Stimulated activated CD4-positive, alpha-beta T cell treated with anti-CD3 and anti-CD28 coated beads, TNF-alpha, amount 100 ng/mL, for 1 hour (primary cell): ENCODE data around the gene ST3GAL3.
"Not testable (repeated sequence)": the region's sequence is repeated elsewhere in the genome, so short reads cannot be mapped to it uniquely, and the experiment has no call there.

ENCODE experiments used
- DNase-seq, 3 donors: peaks; one replicate each; pipeline ENCODE4 v3.0.0-alpha.2; 2020; ENCODE audit warnings: low read depth in 3 of 3, low spot score in 1 of 3

ST3GAL3 gene

DNA sequence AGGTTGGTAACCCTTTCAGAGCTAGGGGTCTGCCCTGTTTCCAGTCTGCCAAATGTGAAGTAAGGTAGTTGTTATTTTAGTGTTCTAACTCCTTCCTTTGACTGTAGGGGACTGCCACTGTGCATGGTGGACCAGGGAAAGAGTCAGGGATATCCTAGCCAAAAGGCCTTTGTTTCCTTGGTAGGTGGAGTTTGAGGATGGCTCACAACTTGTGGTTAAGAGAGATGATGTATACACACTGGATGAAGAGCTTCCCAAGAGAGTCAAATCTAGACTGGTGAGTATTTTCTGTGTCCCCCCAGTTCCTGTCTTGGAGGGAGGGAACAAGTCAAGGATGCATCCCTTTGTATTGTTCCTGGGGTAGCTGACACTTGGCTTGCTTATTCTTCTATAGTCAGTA, 3.5 kb upstream of the ST3GAL3 start:
- DNase-seq: no peak

DNA sequence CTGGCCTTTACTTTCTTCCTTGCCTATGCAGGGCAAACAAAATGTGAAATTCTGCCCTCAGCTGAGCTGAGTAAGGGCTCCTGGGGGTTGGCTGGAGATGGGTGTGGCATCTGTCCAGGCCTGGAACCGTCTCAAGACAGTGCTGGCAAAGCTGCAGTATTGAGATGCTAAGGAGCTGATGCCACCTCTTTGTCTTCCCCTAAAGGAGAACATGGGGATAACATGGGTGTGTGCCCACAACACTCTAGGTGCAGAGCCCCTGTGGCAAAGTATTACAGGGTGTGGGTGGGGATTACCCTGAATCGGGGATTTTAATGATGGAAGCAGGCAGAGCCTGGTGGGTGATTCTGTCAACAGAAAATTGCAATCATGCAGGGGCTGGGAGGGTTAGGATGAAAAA, 2.5 kb upstream of the ST3GAL3 start:
- DNase-seq: no peak

DNA sequence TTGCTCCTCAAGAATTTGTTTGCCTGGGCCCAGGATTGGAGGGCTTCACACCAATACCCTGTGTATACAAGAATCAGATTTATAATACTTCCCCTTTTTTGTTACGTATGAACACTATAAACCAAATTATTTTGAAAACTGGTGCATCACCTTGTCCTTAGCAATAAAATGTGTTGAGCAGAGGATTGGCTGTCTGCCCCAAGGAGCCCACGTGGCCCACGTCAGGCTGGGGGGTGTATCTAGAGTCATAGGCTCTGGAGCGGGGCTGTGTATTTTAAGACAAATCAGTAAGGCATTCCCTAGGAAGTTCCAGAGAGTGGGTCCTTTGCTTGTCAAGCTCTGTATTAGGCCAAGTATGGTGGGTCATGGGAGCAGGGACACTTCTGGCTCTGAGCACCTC, 2.0 kb upstream of the ST3GAL3 start:
- no peak for DNase-seq

DNA sequence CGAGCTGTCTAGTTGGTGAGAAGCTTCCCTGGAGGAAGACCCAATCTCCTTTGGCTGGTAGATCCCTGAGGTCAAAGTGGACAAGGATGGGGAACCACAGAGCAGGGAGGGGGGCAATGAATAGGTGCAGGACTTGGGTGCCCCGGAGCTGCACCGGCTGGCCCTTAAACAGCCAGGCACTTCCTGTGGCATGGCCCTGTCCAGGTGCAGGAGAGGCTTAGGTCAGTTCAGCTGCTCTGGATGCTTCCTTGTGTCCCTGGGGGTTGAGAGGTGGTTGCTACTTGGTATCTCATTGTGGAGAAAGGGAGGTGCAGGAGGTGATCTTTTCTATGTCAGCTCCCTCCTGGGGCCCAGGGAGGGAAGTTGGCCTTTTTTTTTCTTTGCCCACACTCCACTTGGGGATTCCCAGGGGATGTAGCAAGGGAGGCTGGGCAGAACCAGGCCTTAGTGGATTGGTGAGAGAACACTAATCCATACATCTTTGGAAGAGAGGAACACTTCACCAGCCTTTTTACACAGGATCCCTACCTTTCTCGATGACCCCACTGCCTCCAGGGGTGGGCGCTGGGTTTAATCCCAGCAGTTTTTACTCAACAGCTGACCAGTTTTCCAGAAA, 1.2 kb upstream of the ST3GAL3 start:
- DNase-seq: no peak

DNA sequence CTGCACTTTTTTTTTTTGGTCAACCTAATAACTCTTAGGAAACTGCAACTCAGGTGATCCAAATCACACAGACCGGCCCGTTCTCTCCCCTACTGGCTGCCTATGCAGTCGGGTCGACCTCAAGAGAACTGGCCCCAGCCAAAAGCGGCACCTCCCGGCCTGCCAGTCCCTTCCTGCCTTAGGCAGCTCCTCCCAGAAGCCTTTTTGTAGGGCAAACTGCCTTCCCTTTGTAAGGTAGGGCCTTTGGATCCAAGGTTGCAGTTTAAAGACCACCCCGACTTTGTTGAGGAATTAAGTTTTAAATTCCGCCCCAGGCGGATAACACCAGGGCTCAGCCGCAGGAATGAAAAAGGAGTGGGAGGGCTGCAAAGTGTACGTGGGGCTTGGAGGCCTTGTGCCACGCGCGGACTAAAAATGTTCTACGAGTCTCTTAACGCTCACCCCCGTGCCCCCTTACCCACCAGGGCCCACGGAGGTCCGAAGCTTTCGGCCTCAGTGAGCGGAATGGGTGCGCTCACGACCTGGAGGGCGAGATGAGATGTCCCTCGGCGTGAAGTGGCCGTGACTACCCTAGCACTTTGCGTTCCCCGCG, 642 bp upstream of the ST3GAL3 start:
- DNase-seq: no peak

DNA sequence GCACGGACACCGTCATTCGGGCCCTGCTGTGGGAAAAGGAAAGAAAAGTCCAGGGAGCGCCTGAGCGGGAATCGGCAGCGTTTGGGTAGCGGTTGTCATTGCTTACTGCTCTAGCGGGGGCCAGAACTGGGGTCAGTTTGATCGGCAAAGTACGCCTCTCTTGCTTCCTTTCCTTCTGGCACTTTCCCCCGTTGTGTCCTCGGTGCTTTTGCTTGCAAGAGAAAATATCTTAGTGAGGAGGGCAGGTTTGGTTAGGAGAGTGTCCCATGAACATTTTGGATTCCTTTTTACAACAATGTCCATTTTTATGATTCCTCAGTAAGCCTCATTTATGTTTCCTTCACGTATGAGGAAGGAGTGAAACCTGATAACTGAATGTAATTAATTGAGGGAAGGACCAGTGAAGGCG, 670 bp downstream of the ST3GAL3 start:
- no peak for DNase-seq

DNA sequence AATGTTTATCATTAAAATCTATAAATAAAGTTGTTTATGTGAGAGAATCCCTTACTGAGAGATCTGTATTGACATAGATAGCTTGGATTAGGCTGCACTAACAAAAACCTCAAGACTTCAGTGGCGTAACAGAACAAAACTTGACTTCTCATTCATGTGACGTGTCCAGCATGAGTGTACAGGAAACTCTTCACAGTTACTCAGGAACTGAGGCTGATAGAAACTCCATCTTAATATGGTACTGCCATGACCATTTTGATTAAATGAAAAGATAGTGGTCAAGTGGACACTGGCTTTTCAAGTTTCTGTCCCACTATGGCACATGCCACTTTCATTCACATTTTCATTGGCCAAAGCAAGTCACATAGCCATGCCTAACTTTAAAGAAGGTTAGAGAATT, 3.7 kb downstream of the ST3GAL3 start:
- DNase-seq: no peak

DNA sequence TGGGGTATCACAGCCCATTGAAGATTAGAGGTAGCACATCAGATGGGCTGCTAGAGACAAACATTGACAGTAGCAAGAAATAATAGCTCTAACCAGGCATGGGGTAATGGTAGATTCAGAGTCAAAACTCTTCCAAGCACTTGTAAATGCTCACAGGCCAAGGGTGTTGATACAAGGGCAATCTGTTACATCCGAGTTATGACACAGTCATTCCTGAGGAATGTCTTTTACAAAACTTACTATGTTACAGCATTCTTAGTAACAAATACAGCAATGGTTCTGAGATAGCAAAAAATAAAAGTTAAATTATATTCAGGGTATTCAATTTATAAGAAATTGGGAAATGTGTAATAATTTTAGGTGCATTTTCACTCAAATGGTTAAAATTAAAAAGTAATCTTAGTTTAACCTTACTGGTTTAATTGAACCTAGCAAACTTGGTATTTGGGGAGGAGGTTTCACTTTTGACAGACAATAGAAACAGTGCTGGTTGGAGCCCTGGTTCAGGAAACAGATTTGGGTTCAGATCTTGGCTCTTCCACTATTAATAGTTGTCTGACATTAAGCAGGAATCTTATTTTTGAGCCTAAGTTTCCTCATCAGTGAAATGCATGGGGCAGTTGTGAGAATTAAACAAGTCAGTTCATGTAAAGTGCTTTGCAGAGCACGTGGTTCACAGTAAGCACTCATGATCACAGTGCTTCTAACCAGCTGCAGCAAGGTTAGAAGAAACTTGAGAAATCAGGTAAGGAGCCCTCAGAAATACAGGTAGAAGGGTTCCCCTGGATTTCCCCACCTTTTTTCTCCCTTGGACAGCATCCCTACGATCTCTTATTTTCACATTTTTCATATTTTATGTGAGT, 4.4 kb downstream of the ST3GAL3 start:
- DNase-seq: no peak

DNA sequence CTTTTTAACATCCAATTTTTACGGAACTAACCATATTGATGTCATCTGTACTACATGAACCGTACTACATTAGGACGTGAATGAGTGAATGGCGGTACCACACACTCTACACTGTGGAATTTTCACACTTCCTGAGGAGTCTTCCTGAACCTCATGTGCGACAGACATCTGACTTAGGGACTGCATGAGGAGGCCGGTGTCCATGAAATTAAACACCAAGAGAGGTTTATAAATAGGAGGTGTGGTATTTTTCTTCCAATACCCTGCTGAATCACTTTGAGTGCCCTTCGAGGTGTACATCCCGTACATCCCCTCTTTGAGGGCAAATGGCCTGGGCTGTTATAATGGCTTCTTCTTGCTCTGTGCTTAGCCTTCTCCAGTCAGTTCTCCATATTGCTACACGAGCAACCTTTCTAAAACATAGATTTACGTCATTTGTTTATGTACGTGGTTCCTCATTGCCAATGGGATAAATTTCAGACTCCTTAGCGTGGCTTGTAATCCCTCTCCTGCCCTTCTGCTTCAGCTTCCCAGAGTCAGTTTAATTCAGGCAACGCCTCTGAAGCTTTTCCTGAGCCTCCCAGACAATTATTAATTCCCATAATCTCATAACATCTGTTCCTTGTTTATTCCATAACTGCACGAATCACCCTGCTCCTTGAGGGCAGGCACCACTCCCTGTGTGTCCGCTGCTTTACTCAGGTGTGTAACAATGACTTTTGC, 9.4 kb downstream of the ST3GAL3 start:
- no peak for DNase-seq

DNA sequence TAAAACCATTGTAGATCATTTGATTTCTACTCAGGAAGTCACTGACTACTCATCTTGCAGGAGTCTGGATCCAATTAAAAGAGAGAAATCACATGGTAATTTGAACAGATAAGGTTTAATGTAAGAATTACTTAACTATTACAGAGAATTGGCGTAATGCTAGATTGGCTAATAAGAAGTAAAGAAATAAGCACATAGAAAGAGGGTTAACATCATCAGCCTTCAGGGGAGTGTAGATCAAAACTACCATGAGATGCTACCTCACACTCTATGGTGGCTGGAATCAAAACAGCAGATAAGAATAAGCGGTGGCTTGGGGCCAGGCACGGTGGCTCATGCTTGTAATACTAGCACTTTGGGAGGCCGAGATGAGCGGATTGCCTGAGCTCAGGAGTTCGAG, 11.7 kb downstream of the ST3GAL3 start:
- no peak for DNase-seq

DNA sequence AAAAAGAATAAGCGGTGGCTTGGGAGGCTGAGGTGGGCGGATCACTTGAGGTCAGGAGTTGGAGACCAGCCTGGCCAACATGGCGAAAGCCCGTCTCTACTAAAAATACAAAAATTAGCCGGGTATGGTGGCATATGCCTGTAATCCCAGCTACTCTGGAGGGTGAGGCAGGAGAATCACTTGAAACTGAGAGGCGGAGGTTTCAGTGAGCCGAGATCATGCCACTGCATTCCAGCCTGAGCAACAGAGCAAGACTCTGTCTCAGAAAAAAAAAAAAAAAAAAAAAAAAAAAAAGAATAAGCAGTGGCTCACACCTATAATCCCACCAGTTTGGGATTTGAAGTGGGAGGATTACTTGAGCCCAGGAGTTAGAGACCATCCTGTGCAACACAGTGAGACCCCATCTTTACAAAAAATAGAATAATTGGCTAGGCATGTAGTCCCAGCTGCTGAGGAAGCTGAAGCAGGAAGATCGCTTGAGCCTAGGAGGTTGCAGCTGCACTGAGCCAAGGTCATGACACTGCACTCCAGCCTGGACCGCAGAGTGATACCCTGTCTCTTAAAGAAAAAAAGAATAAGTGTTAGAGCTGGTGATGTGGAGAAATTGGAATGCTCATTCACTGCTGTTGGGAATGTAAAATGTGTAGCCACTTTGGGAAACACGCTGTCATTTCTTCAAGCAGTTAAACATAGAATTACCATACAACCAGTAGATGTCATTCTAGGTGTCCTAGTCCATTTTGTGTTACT, 12.5 kb downstream of the ST3GAL3 start:
- not testable (repeated sequence) for DNase-seq

DNA sequence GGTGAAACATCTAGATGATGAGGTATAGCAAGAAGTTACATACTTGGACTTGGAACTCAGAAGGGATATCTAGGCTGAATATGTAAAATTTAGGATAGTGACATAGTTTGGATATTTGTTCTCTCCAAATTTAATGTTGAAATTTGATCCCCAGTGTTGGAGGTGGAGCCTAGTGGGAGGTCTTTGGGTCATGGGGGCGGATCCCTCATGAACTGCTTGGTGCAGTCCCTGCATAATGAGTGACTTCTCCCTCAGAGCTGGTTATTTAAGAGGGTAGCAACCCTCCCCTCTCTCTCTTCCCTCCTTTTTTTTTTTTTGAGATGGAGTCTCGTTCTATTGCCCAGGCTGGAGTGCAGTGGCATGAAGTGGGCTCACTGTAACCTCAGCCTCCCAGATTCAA, 15.5 kb downstream of the ST3GAL3 start:
- DNase-seq: no peak

DNA sequence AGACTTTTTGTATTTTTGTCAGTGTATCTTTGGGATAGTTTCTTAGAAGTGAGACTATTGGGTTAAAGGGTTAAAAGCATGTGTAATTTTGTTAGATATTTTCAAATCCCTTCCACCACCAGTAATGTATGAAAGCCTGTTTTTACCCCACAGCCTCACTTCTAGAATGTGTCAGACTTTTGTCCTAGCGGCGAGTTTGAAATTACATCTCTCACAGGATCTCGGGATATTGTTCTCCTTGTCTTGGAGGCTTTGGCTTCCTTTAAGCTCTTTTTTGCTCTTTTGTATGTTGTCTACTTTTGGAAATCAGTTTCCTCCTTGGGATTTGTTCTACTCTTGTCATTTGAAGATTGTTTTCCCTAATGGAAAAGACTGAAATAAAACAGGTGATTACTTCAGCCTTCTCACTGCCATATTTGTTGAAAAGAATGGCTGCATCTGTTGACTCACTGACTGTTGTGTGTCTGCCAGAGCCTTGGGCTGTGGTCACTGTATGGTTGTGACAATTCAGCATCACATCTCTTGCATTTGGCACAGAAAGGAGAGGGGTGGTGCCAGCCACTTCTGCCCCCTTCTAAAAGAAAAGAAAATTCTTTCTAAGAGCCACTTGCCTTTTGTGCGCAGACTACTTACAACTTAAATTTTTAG, 22.6 kb downstream of the ST3GAL3 start:
- no peak for DNase-seq

DNA sequence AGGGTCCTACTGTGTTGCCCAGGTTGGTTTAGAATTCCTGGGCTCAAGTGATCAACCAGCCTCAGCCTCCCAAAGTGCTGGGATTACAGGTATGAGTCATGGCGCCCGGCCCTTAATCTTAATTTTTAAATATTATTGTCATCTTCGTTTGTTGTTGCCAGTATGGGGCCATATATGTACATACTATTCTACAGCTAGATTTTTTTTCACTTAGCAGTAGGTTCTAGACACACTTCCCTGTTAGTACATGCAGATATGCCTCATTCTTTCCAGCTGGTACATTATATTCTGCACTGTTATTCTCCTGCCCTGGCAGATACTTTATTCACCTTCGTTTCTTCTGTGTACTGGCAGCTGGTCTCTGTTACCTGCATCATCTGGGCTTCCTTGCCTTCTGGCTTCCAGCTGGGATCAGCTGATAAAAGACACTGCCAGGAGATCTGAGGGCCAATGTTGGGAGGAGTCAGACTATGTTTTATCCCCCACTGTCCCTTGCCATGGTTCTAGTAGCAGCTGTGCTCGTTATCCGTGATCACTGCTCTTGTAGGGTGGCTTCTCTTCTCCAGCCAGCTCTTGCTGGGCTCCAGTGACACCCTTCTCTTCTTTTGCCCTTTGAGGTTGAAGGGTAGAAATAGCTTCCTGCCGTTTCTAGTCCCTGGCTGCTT, 24.7 kb downstream of the ST3GAL3 start:
- no peak for DNase-seq

DNA sequence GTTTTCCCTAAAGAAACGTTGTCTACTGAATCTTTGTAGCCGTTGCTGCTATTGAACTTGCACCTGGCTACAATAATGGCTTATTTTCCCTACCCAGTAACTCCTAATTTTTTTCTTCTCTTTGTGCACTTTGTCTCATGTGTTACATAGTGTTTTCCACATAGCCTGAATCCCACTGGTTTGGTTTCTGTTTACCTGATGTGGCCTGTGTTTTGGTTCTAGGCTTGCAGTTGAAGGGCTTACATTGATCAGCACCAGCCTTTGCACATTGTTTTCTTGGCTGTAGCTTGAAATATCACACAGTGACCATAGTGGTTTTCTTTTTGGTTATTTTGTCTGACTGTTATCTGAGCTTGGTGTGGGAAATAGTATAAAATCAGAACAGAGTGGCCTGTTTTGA, 29.5 kb downstream of the ST3GAL3 start:
- DNase-seq: no peak

DNA sequence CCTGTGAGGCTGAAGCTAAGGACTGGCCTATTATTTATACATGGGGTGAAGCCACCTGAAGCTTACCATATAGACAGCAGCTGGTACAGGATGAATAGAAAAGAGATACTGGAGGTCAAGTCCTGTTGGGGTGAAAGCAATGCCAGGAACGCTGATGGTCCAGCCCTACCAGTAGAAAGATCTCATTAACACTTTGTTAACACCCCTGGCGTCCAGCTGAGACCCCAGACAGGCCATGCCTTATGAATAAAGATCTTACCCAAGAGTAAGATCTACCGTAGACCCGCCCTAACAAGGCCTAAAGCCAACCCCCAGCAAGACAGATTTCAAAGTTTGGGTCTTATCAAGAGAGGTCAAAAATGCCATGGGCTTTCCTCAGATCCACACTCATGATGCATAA, 34.7 kb downstream of the ST3GAL3 start:
- DNase-seq: no peak

DNA sequence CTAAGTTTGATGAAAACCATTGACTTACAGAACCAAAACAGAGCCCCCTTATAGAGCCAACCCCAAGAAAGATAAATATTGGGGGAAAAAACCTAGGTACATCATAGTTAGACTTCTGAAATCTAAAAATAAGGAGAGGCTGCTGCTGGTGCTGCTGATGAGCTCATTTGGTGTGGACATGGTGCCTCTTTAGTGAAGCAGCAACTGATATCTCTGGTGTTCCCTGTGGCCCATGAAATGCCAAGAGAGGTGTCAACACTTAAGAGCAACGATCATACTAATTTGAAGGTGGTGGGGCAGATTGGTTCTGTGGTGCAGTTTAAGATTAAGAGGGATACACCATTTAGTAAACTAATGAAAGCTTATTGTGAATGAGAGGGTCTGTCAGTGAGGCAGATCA, 35.9 kb downstream of the ST3GAL3 start:
- DNase-seq: no peak

DNA sequence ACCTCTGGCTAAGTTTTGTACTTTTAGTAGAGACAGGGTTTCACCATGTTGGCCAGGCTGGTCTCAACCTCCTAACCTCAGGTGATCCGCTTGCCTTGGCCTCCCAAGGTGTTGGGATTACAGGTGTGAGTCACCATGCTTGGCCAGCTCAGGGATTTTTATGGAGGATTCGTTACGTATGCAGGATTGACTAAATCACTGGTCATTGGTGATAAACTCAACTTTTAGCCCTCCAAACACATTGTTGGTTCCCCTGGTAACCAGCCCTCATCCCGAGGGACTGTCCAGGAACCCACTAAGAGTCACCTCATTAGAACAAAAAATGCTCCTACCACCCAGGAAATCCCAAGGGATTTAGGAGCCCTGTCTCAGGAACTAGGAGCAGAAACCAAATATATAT, 40.4 kb downstream of the ST3GAL3 start:
- no peak for DNase-seq

DNA sequence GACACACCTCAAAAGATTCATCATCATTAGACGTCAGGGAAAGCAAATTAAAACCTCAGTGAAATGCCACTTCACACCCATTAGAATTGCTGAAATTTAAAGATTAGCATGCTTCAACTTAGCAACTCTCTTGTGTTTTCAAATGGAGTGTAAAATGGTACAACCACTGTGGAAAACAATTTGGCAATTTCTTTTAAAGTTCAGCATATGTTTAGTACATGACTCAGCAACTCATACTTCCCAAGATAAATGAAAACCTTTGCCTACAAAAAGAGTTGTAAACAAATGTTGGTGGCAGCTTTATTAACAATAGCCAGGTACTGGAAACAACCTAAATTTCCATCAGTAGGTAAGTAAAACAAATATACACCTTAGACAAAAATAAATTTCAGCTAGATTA, 42.7 kb downstream of the ST3GAL3 start:
- DNase-seq: no peak

DNA sequence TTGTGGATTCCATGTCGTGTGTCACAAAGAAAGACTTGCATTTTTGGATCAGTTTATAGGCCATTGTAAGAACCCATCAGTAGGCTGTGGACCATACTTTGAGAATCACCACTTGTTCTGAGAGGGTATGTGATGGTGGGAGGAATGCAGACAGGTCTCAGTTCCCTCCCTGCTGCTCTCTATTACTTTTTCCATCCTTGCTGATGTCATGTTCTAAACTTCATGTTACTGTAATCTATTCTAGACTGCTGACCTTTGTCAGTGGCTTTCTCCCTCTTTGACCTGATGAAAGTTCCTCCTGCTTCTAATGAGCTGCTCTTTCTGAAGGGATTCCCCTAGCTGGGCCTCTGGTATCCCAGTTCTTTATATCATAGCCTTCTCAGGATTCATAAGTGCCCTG, 46.1 kb downstream of the ST3GAL3 start:
- no peak for DNase-seq
